PC-3 (cell line): ENCODE measurements around the gene OSBPL8.

ENCODE experiments used
- EZH2 ChIP-seq: fragments of 300-600 bp; sonication (generic); IDR thresholded peaks from one replicate; pipeline ENCODE4 v1.6.1; 2017; ENCODE audit warnings: antibody characterized with exemption, mild to moderate bottlenecking, low read length; ENCODE audit not compliant: unreplicated experiment
- EZH2phosphoT487 ChIP-seq: fragments of 300-600 bp; sonication (generic); IDR thresholded peaks from 2 replicates; pipeline ENCODE4 v1.6.1; 2018; ENCODE audit warnings: mild to moderate bottlenecking, antibody characterized with exemption, low read length, borderline replicate concordance
- TF ChIP-seq, protein P1 (sequence below): fragments of 300-600 bp; sonication (generic); conservative IDR thresholded peaks from 2 replicates; pipeline ENCODE4 v1.5.1; 2017; ENCODE audit warnings: antibody characterized with exemption, low read depth, mild to moderate bottlenecking, low read length

DNA sequence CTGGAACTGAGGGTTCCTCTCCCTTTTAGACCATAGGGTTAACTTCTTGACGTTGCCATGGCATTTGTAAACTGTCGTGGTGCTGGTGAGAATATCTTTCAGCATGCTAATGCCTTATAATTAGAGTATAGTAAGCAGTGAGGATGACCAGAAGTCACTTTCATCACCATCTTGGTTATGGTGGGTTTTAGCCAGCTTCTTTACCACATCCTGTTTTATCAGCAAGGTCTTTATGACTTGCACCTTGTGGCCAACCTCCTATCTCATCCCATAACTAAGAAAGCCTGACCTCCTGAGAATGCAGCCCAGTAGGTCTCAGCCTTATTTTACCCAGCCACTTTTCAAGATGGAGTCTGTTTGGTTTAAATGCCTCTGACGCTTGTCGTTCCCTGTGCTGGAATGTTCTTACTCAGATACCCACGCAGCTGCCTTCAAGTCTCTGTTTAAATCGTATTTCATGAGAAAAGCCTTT, 255.5 kb downstream of the OSBPL8 start:
- TF ChIP-seq, protein P1, sequence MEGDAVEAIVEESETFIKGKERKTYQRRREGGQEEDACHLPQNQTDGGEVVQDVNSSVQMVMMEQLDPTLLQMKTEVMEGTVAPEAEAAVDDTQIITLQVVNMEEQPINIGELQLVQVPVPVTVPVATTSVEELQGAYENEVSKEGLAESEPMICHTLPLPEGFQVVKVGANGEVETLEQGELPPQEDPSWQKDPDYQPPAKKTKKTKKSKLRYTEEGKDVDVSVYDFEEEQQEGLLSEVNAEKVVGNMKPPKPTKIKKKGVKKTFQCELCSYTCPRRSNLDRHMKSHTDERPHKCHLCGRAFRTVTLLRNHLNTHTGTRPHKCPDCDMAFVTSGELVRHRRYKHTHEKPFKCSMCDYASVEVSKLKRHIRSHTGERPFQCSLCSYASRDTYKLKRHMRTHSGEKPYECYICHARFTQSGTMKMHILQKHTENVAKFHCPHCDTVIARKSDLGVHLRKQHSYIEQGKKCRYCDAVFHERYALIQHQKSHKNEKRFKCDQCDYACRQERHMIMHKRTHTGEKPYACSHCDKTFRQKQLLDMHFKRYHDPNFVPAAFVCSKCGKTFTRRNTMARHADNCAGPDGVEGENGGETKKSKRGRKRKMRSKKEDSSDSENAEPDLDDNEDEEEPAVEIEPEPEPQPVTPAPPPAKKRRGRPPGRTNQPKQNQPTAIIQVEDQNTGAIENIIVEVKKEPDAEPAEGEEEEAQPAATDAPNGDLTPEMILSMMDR: no peak
- no peak for TF ChIP-seq EZH2
- no peak for TF ChIP-seq EZH2phosphoT487
